Osteocyte (in vitro differentiated cells): Measurements from ENCODE around the gene TAF10. TPM values are rescaled to one million over a fixed set of nuclear protein-coding genes. Genes with fewer than 3 reads are reported as not detected.

Experiments used
- DNase-seq: peaks from one replicate; pipeline ENCODE4 v3.0.0; 2021; ENCODE audit warnings: mixed read lengths; ENCODE audit not compliant: unreplicated experiment; ENCODE audit errors: extremely low spot score
- H3K27ac Mint-ChIP-seq: one replicate; pipeline ENCODE4 v1.8.0; 2021; ENCODE audit warnings: mild to moderate bottlenecking, mixed read lengths; ENCODE audit not compliant: unreplicated experiment
- H3K27me3 Mint-ChIP-seq: one replicate; pipeline ENCODE4 v1.8.0; 2021; ENCODE audit warnings: mixed read lengths; ENCODE audit not compliant: unreplicated experiment
- H3K36me3 Mint-ChIP-seq: one replicate; pipeline ENCODE4 v1.8.0; 2021; ENCODE audit warnings: mixed read lengths; ENCODE audit not compliant: unreplicated experiment
- H3K4me1 Mint-ChIP-seq: one replicate; pipeline ENCODE4 v1.8.0; 2021; ENCODE audit warnings: mixed read lengths; ENCODE audit not compliant: unreplicated experiment
- H3K4me3 Mint-ChIP-seq: one replicate; pipeline ENCODE4 v1.8.0; 2021; ENCODE audit warnings: mild to moderate bottlenecking, moderate library complexity, mixed read lengths; ENCODE audit not compliant: unreplicated experiment
- H3K9me3 Mint-ChIP-seq: one replicate; pipeline ENCODE4 v1.8.0; 2021; ENCODE audit warnings: mixed read lengths; ENCODE audit not compliant: unreplicated experiment
- total RNA-seq: library from RNA; stranded (reverse); gene quantifications from 2 replicates; pipeline ENCODE4 v1.2.1, GENCODE V29; 2021
- TF ChIP-seq, protein P1 (sequence below): fragments of 200-600 bp; sonication (generic); IDR thresholded peaks from 2 replicates; pipeline ENCODE4 v1.5.0; 2021; ENCODE audit warnings: antibody characterized with exemption, mild to moderate bottlenecking, moderate library complexity

TAF10 gene
- total RNA-seq, 1 donor from 2014 or later = 100 TPM

DNA sequence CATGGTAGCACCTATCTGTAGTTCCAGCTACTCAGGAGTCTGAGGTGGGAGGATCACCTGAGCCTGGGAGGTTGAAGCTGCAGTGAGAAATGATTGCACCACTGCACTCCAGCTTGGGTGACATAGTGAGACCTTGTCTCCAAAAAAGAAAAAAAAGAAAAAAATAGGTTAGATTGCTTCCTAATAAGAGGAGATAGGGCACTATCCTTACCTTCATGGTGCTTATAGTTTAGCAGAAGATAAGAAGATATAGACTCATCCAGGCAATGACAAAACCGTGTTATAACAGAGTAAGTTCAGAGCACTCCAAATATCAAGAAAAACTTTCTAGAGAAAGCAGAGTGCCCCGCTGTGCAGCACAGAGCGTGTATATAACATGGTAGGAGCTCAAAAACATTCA is 50.7 kb downstream of the TAF10 start:
- DNase-seq = no peak
- no peaks in the 10 kb centered on the region for H3K27me3 Mint-ChIP-seq
- no peaks in the 10 kb centered on the region for H3K36me3 Mint-ChIP-seq
- no peaks in the 10 kb centered on the region for H3K9me3 Mint-ChIP-seq
- H3K27ac Mint-ChIP-seq = no peak overlapping the region
- TF ChIP-seq, protein P1, sequence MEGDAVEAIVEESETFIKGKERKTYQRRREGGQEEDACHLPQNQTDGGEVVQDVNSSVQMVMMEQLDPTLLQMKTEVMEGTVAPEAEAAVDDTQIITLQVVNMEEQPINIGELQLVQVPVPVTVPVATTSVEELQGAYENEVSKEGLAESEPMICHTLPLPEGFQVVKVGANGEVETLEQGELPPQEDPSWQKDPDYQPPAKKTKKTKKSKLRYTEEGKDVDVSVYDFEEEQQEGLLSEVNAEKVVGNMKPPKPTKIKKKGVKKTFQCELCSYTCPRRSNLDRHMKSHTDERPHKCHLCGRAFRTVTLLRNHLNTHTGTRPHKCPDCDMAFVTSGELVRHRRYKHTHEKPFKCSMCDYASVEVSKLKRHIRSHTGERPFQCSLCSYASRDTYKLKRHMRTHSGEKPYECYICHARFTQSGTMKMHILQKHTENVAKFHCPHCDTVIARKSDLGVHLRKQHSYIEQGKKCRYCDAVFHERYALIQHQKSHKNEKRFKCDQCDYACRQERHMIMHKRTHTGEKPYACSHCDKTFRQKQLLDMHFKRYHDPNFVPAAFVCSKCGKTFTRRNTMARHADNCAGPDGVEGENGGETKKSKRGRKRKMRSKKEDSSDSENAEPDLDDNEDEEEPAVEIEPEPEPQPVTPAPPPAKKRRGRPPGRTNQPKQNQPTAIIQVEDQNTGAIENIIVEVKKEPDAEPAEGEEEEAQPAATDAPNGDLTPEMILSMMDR = no peak
- no peak overlapping the region for H3K4me3 Mint-ChIP-seq
- H3K4me1 Mint-ChIP-seq = no peaks in the 10 kb centered on the region

Other genes with a start within 250 kb of the TAF10 start
- gene SMPD1, start 221.7 kb downstream of the TAF10 start, total RNA-seq = 93.0 and 106 TPM in 2 replicates
- 52.5 and 57.7 TPM in 2 replicates for gene APBB1, start 193.1 kb downstream of the TAF10 start, total RNA-seq
- gene HPX, start 171.2 kb downstream of the TAF10 start, total RNA-seq = 1.4 and 1.9 TPM in 2 replicates
- gene TRIM3, start 138.3 kb downstream of the TAF10 start, total RNA-seq = 30.7 and 32.5 TPM in 2 replicates
- gene ARFIP2, start 130.9 kb downstream of the TAF10 start, total RNA-seq = 58.0 and 64.6 TPM in 2 replicates
- 25.1 and 27.0 TPM in 2 replicates for gene TIMM10B, start 130.7 kb downstream of the TAF10 start, total RNA-seq
- gene DNHD1, start 114.9 kb downstream of the TAF10 start, total RNA-seq = 6.6 and 8.7 TPM in 2 replicates
- gene RRP8, start 8.6 kb downstream of the TAF10 start, total RNA-seq = 15.3 and 17.8 TPM in 2 replicates
- 192 and 209 TPM in 2 replicates for gene ILK, start 8.4 kb downstream of the TAF10 start, total RNA-seq
- gene TPP1, start 7.2 kb upstream of the TAF10 start, total RNA-seq = 157 and 171 TPM in 2 replicates
- 63.0 and 63.3 TPM in 2 replicates for gene DCHS1, start 43.6 kb upstream of the TAF10 start, total RNA-seq
- 47.8 and 49.8 TPM in 2 replicates for gene MRPL17, start 71.1 kb upstream of the TAF10 start, total RNA-seq
- gene OR2AG2, start 159.8 kb upstream of the TAF10 start, total RNA-seq = 0.08 TPM in 1 of 2 replicates, not detected in the other
- gene OR2AG1, start 170.8 kb upstream of the TAF10 start, total RNA-seq = not detected in 2 replicates
- 0.08 TPM in 1 of 2 replicates, not detected in the other for gene OR6A2, start 187.5 kb upstream of the TAF10 start, total RNA-seq
- gene OR10A5, start 233.5 kb upstream of the TAF10 start, total RNA-seq = not detected in 2 replicates